ENCODE results near the gene TRAP1. TPM values are rescaled to one million over a fixed set of nuclear protein-coding genes. Genes with fewer than 3 reads are reported as not detected.
"Not testable (repeated sequence)": the region's sequence is repeated elsewhere in the genome, so short reads cannot be mapped to it uniquely, and the experiment has no call there.

The TRAP1 gene
- total RNA-seq, 3 donors from 2014 or later = 44.8 to 69.5 (median 51.4) TPM

- intact Hi-C loops (cut with DNase I; ENCODE audit: low total_unique reads) = no loop called here
- no peak for TF ChIP-seq CTCF (IDR thresholded peaks at IDR 0.05)
- H3K4me3 ChIP-seq = peak overlapping the region in 2 of 3 donors; percentile 74 to 99
Measured at GRCh38 chr16:3609895-3610697, 107.2 kb downstream of the TRAP1 start.

GRCh38 chr16:3608976-3609375, 108.3 kb downstream of the TRAP1 start:
- intact Hi-C loops (cut with DNase I; ENCODE audit: low total_unique reads); H3K36me3 ChIP-seq; H3K4me1 ChIP-seq: not testable (repeated sequence)

More at GRCh38 chr16:3609895-3610697, 107.2 kb downstream of the TRAP1 start:
- Histone ChIP-seq H3K36me3 (no peaks in the 10 kb centered on the region), H3K27me3 (no peaks in the 10 kb centered on the region), H3K9me3 (no peaks in the 10 kb centered on the region), H3K27ac (no peak overlapping the region), H3K4me1 (peaks cover 0 to 6% of the 10 kb centered on the region in 2 donors)
- no peak for DNase-seq (ENCODE audit: low spot score in 2 of 2)

GRCh38 chr16:3608069-3608468, 109.3 kb downstream of the TRAP1 start:
- no peaks in the 10 kb centered on the region for H3K36me3 ChIP-seq
- H3K4me3 ChIP-seq = no peak overlapping the region
- H3K4me1 ChIP-seq = peaks cover 0 to 6% of the 10 kb centered on the region in 2 donors
- TF ChIP-seq CTCF (IDR thresholded peaks at IDR 0.05) (no peak), POLR2AphosphoS5 (IDR thresholded peaks at IDR 0.05) (no peak), POLR2A (IDR thresholded peaks at IDR 0.05) (no peak)
- no peaks in the 10 kb centered on the region for H3K9me3 ChIP-seq
- H3K27me3 ChIP-seq = no peaks in the 10 kb centered on the region
- intact Hi-C loops (cut with DNase I; ENCODE audit: low total_unique reads) = no loop called here
- DNase-seq (ENCODE audit: low spot score in 2 of 2) = no peak
- H3K27ac ChIP-seq = no peak overlapping the region

More at GRCh38 chr16:3608976-3609375, 108.3 kb downstream of the TRAP1 start:
- H3K9me3 ChIP-seq; H3K27ac ChIP-seq; H3K27me3 ChIP-seq; DNase-seq (ENCODE audit: low spot score in 2 of 2); H3K4me3 ChIP-seq: not testable (repeated sequence)

Other genes starting within 250 kb of the TRAP1 start
- gene C16orf90, start 222.0 kb downstream of the TRAP1 start, total RNA-seq = not detected
- 10 to 100 TPM; 20.8 to 27.1 (median 24.6) TPM for gene CLUAP1, start 216.5 kb downstream of the TRAP1 start, total RNA-seq
- 1 to 10 TPM in 2 of 3 donors, under 1 TPM in 1; 0.64 to 1.6 (median 1.3) TPM for gene NLRC3, start 140.1 kb downstream of the TRAP1 start, total RNA-seq
- 1 to 10 TPM; 3.0 to 4.3 (median 3.7) TPM for gene SLX4, start 105.9 kb downstream of the TRAP1 start, total RNA-seq
- 10 to 100 TPM; 15.8 to 30.0 (median 23.6) TPM for gene DNASE1, start 62.8 kb downstream of the TRAP1 start, total RNA-seq
- 10 to 100 TPM; 61.6 to 82.6 (median 69.5) TPM for gene CREBBP, start 163.2 kb upstream of the TRAP1 start, total RNA-seq